HG03045 (cell line): ENCODE results near the gene NFKBIE.

ENCODE experiments used
- ATAC-seq: cut with Tn5 transposase; IDR thresholded peaks from one replicate; pipeline ENCODE4 v1.9.1; 2021; ENCODE audit warnings: mild to moderate bottlenecking, moderate library complexity; ENCODE audit not compliant: unreplicated experiment

The NFKBIE gene

GRCh38 chr6:44260451-44261297 lies 4.7 kb downstream of the NFKBIE start:
- ATAC-seq: no peak

GRCh38 chr6:44260011-44260410 lies 5.3 kb downstream of the NFKBIE start:
- ATAC-seq: no peak

DNA sequence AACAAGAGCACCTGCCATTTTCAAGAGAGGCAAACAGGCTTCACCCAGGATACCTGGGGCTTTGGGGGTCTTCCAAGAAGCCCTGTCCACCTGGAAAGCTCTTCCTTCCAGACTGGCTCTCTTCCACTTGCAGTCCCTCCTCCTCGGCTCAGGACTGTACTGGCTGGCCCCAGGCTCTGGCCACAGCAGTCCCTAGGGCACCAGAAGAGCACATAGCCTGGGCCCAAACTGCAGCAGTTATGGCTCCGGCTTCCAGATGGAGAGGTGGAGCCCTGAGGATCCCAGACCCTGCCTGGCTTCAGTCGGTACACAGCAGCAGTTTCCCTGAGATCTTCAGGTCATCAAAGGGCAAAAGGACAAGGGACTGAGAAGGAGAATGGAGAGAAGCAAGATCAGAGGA lies 6.4 kb downstream of the NFKBIE start:
- ATAC-seq: no peak

GRCh38 chr6:44258325-44258863 lies 7.0 kb downstream of the NFKBIE start:
- ATAC-seq: no peak

DNA sequence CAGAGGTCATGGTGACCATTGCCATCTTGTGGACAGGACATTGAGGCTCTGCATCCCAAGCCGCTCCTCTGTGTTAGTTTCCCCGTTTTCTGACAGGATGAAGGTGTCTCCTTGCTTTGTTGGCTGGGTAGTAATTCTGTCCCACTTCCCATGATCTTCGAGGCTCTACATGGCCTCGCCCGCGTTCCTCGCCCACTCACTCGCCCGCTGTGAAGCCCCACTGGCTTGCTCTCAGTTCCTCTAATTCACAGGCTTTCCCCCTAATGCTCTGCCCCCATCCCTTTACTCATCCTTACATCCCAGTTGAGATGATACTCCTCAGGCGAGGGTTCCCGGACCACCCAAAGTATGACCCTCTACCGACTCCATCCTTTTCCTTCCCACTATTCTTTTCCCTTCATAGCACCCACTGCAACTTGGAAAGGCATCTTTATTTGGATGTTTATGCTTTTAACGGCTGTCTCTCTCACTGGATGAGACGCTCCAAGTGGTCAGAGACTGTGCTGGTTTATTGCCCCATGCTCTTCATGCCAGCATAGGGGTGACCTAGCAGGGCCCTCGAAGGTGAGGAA lies 7.5 kb downstream of the NFKBIE start:
- ATAC-seq: peak; percentile 16

- peak; percentile 56 for ATAC-seq
These were observed 8.2 kb downstream of the NFKBIE start, which contains the start of gene SLC35B2 for GRCh38 chr6:44257025-44257752. TSS of gene SLC35B2 (minus strand) at chr6:44257528. CDS start at chr6:44257410, 118 bp downstream.

DNA sequence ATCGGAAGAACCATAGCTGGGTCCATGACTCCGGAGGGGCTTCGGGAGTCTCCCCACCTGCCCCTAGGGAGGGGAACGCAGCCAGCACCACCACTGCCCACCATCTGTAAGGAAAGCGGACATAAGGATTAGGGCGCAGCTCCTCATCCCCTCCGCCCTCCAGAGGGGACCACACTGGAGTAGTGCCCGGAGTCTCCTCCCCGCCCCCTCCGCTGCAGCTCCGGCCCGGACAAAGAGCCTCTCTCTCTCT lies 8.7 kb downstream of the NFKBIE start:
- ATAC-seq: peak; percentile 17

- no peak for ATAC-seq
These were observed 9.2 kb downstream of the NFKBIE start for GRCh38 chr6:44255871-44256774.

DNA sequence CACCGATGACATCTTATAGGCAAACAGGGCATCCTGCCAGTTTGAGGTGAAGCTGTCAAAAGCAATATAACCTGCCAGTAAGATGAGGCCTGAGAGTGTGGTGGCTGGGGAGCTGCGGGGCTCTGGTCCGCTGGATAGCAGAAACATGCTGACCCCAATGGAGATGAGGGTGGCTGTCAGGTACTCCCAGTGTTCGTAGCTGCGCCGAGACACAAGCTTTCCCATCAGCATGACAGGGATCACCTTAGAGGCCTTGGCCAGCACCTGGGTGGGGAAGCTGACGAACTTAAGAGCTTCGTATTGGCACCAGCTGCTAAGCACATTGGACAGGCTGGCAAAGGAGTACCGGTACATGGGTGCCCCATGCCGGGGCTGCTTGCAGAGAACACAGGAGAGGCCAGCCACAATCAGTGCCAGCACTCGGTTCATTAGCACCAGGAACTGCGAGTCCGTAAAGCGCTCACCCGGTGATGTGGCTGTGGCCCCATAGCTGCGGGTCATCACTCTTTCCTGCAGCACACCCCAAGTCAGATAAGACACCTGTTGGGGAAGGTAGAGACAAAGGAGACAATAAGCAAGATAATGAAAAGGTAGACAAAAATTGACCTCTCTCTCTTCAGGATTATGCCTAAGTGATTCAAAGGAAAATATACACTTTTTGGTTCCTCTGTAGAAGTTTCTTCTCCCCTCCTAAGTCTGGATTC lies 10.1 kb downstream of the NFKBIE start:
- no peak for ATAC-seq

DNA sequence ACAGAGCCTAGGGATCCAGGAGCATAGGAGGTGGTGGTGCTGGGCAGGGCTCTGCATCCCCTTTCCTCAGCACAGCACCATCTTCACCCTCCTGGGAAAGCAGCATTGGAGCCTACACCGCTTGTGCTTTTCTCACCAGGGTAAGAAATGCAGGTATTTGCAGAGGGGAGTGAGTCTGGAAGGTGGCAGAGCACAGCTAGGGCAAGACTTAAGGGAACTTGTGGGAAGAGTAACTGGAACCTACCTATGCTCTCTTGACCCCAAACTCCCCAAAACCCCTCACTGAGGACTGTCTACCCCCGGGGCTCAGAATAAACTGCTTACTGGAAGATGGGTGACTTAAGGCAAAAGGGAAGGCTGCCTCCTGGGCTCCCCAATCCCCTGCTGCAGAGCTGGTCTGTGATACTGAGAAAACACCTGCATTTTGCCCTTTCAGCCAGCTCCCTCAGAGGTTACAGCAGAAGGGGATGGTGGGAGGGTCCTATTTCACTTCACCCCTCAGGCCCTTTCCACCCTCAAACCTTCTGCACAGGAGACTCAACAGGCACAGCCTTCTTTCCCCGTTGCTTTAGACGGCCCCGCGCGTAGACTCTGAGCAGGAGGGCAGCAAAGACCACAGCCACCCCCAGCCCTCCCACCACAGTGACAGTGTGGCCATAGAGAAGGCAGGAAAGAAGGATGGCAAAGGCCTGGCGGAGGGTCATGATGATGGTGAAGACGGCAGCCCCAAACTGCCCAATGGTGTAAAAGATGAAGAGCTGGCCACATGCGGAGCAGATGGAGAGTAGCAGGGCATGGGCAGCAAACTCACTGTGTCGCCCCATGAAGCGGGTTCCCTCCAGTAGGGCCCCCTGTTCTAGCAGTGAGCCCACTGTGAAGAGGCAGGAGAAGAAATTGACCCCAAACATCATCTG lies 10.9 kb downstream of the NFKBIE start:
- ATAC-seq: no peak

DNA sequence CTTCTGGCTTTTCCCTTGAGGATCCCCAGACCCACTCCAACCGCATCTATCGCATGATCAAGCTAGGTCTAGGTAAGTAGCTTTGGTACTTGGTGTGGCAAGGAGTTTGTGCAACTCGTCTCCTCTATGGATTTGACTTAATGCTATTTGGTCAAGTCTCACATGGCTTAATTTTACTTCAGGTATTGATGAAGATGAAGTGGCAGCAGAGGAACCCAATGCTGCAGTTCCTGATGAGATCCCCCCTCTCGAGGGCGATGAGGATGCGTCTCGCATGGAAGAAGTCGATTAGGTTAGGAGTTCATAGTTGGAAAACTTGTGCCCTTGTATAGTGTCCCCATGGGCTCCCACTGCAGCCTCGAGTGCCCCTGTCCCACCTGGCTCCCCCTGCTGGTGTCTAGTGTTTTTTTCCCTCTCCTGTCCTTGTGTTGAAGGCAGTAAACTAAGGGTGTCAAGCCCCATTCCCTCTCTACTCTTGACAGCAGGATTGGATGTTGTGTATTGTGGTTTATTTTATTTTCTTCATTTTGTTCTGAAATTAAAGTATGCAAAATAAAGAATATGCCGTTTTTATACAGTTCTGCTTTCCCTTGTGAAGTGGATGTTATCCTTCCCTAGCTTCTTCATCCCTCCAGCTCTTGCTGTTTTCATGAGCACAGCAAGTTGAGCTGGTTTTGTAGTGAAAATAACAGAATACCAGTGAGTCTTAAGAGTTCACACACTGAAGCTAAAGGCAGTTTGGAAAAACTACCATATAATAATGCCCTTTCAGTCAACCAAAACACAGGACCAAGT lies 11.8 kb downstream of the NFKBIE start:
- no peak for ATAC-seq

DNA sequence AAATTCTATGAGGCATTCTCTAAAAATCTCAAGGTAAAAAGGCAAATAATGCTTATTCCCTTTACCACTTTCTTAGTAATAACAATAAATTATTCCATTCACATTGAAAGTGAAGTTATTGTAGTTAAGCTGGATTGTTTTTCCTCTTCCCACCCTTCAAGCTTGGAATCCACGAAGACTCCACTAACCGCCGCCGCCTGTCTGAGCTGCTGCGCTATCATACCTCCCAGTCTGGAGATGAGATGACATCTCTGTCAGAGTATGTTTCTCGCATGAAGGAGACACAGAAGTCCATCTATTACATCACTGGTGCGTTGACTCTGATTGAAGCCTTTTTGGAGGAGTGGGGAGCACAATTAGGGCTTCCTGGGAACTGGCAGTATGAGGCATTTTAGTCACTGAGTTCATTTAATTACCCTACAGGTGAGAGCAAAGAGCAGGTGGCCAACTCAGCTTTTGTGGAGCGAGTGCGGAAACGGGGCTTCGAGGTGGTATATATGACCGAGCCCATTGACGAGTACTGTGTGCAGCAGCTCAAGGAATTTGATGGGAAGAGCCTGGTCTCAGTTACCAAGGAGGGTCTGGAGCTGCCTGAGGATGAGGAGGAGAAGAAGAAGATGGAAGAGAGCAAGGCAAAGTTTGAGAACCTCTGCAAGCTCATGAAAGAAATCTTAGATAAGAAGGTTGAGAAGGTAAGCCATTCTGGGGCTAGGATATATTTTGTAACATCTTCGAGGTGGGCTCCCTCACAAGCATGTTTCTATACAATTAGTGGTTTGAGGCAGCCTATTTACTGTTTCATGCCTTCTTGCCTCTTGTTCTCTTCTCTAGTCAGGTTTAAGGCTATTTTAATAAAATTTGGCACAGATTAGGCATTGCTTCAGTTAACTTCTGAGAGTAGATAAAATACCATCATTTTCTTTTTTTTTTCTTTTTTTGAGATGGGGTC lies 13.5 kb downstream of the NFKBIE start:
- no peak for ATAC-seq

GRCh38 chr6:44250718-44251123 lies 14.6 kb downstream of the NFKBIE start:
- no peak for ATAC-seq

DNA sequence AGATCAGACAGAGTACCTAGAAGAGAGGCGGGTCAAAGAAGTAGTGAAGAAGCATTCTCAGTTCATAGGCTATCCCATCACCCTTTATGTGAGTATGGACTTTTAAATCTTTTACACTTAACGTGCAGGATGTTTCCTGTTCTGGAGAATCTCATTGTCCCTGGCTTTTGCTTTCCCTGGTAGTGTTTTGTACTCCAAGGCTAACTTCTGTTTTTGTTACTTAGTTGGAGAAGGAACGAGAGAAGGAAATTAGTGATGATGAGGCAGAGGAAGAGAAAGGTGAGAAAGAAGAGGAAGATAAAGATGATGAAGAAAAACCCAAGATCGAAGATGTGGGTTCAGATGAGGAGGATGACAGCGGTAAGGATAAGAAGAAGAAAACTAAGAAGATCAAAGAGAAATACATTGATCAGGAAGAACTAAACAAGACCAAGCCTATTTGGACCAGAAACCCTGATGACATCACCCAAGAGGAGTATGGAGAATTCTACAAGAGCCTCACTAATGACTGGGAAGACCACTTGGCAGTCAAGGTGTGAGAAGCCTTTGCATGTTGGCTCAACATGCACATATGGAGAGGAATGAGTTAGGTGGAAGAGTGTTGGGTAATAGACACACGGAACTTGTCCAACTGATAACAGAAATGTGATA lies 15.2 kb downstream of the NFKBIE start:
- ATAC-seq: no peak

GRCh38 chr6:44249082-44249748 lies 16.1 kb downstream of the NFKBIE start:
- no peak for ATAC-seq

DNA sequence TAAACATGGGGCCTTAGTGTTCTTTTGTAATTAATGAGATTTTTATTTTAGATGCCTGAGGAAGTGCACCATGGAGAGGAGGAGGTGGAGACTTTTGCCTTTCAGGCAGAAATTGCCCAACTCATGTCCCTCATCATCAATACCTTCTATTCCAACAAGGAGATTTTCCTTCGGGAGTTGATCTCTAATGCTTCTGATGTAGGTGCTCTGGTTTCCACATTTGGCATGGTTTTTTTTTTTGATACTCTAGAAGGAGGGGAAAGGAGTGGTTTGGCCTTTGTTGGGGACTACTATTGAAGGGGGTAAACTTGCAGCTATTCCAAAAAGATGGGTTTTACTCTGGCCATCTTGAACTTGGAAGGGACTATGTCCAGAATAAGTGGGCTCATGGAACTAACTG lies 16.8 kb downstream of the NFKBIE start:
- no peak for ATAC-seq
